ENCODE results near the gene C11orf97. TPM values are rescaled to one million over a fixed set of nuclear protein-coding genes. Genes with fewer than 3 reads are reported as not detected.

C11orf97 gene
- total and polyA plus RNA-seq, 2 of the 8 experiments (the other 6 are each of a cell fraction or from before 2014, with no cell fraction given), result not detected

GRCh38 chr11:94537031-94537600 is 24.9 kb downstream of the C11orf97 start:
- 82% methylated on average over 3 of the region's 3 CpGs; no CpG with 5 or more reads in 1 of the 2 experiments for WGBS, 2 experiments (ENCODE audit: extremely low coverage in 1 of 2, insufficient coverage in 1 of 2, insufficient read length in 1 of 2, insufficient replicate concordance in 2 of 2, low coverage in 1 of 2, low lambda C conversion rate in 2 of 2, missing lambda C conversion rate in 1 of 2)
- Histone ChIP-seq H2AK5ac (ENCODE audit: low read depth, low read length) (no peak overlapping the region), H3K4me3 (ENCODE audit: extremely low read depth in 1 of 4, insufficient read depth in 2 of 4, low read depth in 3 of 4, low read length in 4 of 4) (no peak overlapping the region), H4K8ac (ENCODE audit: extremely low read depth, insufficient read depth, low read length) (no peak overlapping the region), H3K27ac (ENCODE audit: low read depth, low read length) (no peak overlapping the region), H3K4ac (replicated peaks; ENCODE audit: insufficient read length, low read depth, low read length) (no peak overlapping the region), H3K4me2 (ENCODE audit: insufficient read depth in 1 of 2, low read depth in 2 of 2, low read length in 2 of 2) (no peak overlapping the region), H4K5ac (ENCODE audit: insufficient read length, low read depth, low read length) (no peak overlapping the region), H3K4me1 (replicated peaks in 1 of 4; ENCODE audit: control insufficient read depth in 3 of 4, insufficient read depth in 4 of 4, low read length in 3 of 4) (no peaks in the 10 kb centered on the region), H3K23ac (ENCODE audit: insufficient read length) (no peak overlapping the region), H3K9ac (replicated peaks in 1 of 4; ENCODE audit: extremely low read depth in 1 of 4, low read depth in 3 of 4, low read length in 3 of 4) (no peak overlapping the region), H2AFZ (ENCODE audit: low read length) (no peak overlapping the region; the same call in 1 of the 2 replicates), H4K91ac (replicated peaks; ENCODE audit: insufficient read length, low read length) (no peak overlapping the region), H2BK12ac (ENCODE audit: low read depth, low read length) (no peak overlapping the region), H3K27me3 (replicated peaks in 1 of 4; ENCODE audit: control insufficient read depth in 3 of 4, extremely low read depth in 1 of 4, insufficient read depth in 3 of 4, low read length in 3 of 4) (no peaks in the 10 kb centered on the region; a peak in 1 of 7 replicates), H3K79me1 (ENCODE audit: low read depth, low read length) (no peaks in the 10 kb centered on the region), H4K20me1 (replicated peaks in 1 of 2; ENCODE audit: control insufficient read depth in 1 of 2, insufficient read depth in 2 of 2, low read length in 2 of 2) (no peaks in the 10 kb centered on the region), H2BK15ac (ENCODE audit: low read length) (no peak overlapping the region), H2BK20ac (ENCODE audit: low read length) (no peak overlapping the region), H2BK5ac (ENCODE audit: low read depth, low read length) (no peak overlapping the region), H3K79me2 (ENCODE audit: control insufficient read depth in 1 of 2, insufficient read depth in 2 of 2, low read length in 2 of 2) (no peaks in the 10 kb centered on the region), H3K56ac (replicated peaks; ENCODE audit: insufficient read length, low read depth, low read length) (no peak overlapping the region), H3K23me2 (ENCODE audit: low read depth, low read length) (no peaks in the 10 kb centered on the region), H3K9me3 (ENCODE audit: insufficient read depth in 2 of 2, low read depth in 1 of 2, low read length in 1 of 2) (no peaks in the 10 kb centered on the region), H2BK120ac (replicated peaks; ENCODE audit: low read depth, low read length) (no peak overlapping the region), H3K36me3 (ENCODE audit: control insufficient read depth in 2 of 4, insufficient read depth in 4 of 4, low read length in 3 of 4) (no peaks in the 10 kb centered on the region), H3K18ac (ENCODE audit: extremely low read depth, low read length) (no peak overlapping the region), H3K14ac (ENCODE audit: insufficient read length) (no peak overlapping the region)
- FAIRE-seq (no peak), DNase-seq (ENCODE audit: low read depth in 1 of 2, low spot score in 2 of 2) (no peak)
- TF ChIP-seq JUND (IDR thresholded peaks at IDR 0.05; ENCODE audit: low read length) (no peak), CTCF (IDR thresholded peaks at IDR 0.05; ENCODE audit: control extremely low read depth in 1 of 3, insufficient read depth in 1 of 3, low read depth in 1 of 3, low read length in 3 of 3) (no peak), USF2 (IDR thresholded peaks at IDR 0.05; ENCODE audit: low read length) (no peak)
- ChIA-PET CTCF (ENCODE audit: partially characterized antibody) (interaction anchor here (1.1 to 1.4 kb wide), 2 partner anchors 13 to 15 kb away, joined by 3 to 5 read pairs; no protein-coding TSS in a partner anchor), POLR2A (ENCODE audit: partially characterized antibody) (no interaction called here)

Measured in H1 (cell line).